ENCODE data around the gene ZNF837.

ZNF837 gene

GRCh38 chr19:58396691-58397532, 16.1 kb upstream of the ZNF837 start:
- POLR2A ChIA-PET, result interaction anchor here (1.6 kb wide), 1 partner anchor 11 kb away, joined by 4 read pairs; the partner anchor contains the start of gene ZNF584
- H3K27ac ChIP-seq (ENCODE audit: extremely low read depth, low read depth, low read length), result no peak overlapping the region
- peaks cover 3% of the 10 kb centered on the region; the same call in 1 of the 2 replicates for H3K4me1 ChIP-seq (ENCODE audit: control insufficient read depth, insufficient read depth, low read length)
- TF ChIP-seq GLIS2 (tag by site-specific recombination; IDR thresholded peaks at IDR 0.05) (peak; percentile 38), BCL11B (tag by site-specific recombination; IDR thresholded peaks at IDR 0.05; ENCODE audit: low read depth) (0 out of 2 replicates have a peak, but pooled peaks have one; percentile 16), ZIC2 (tag by site-specific recombination; IDR thresholded peaks at IDR 0.05) (peak; percentile 56), SP2 (tag by site-specific recombination; IDR thresholded peaks at IDR 0.05) (no peak), ZNF48 (tag by site-specific recombination; IDR thresholded peaks at IDR 0.05) (no peak), GLIS1 (tag by site-specific recombination; IDR thresholded peaks at IDR 0.05) (peak; percentile 90)
- no peak overlapping the region for H3K4me3 ChIP-seq (ENCODE audit: low read depth, low read length)
- no peaks in the 10 kb centered on the region for H3K9me3 ChIP-seq (ENCODE audit: control insufficient read depth, insufficient read depth, low read depth, low read length)
- H3K36me3 ChIP-seq (ENCODE audit: control insufficient read depth in 2 of 2, insufficient read depth in 1 of 2, low read length in 2 of 2), result peaks cover 27 to 42% of the 10 kb centered on the region in 2 experiments
- CTCF ChIA-PET, result no interaction called here

GRCh38 chr19:58395979-58396627, 15.3 kb upstream of the ZNF837 start:
- Histone ChIP-seq H3K36me3 (ENCODE audit: control insufficient read depth in 2 of 2, insufficient read depth in 1 of 2, low read length in 2 of 2) (peaks cover 35 to 50% of the 10 kb centered on the region in 2 experiments), H3K4me3 (ENCODE audit: low read depth, low read length) (no peak overlapping the region), H3K9me3 (ENCODE audit: control insufficient read depth, insufficient read depth, low read depth, low read length) (no peaks in the 10 kb centered on the region), H3K4me1 (ENCODE audit: control insufficient read depth, insufficient read depth, low read length) (peaks cover 3% of the 10 kb centered on the region; the same call in 1 of the 2 replicates), H3K27ac (ENCODE audit: extremely low read depth, low read depth, low read length) (no peak overlapping the region)
- peak; percentile 62; the same call in 1 of the 2 replicates for TF ChIP-seq ZNF513 (tag by site-specific recombination; IDR thresholded peaks at IDR 0.05)
- 0 out of 2 replicates have a peak, but pooled peaks have one; percentile 49 for TF ChIP-seq BCL11B (tag by site-specific recombination; IDR thresholded peaks at IDR 0.05; ENCODE audit: low read depth)
- peak; percentile 25; the same call in 1 of the 2 replicates for TF ChIP-seq ZBTB10 (tag by site-specific recombination; IDR thresholded peaks at IDR 0.05)
- TF ChIP-seq ZBTB48 (tag by site-specific recombination; IDR thresholded peaks at IDR 0.05), result peak; percentile 98
- no peak for TF ChIP-seq ZNF664 (tag by site-specific recombination; IDR thresholded peaks at IDR 0.05)
- no peak for TF ChIP-seq ZNF548 (tag by site-specific recombination; IDR thresholded peaks at IDR 0.05)
- peak; percentile 5; the same call in 1 of the 2 replicates for TF ChIP-seq IKZF3 (tag by site-specific recombination; IDR thresholded peaks at IDR 0.05)
- peak; percentile 47; the same call in 1 of the 2 replicates for TF ChIP-seq ZNF600 (tag by site-specific recombination; IDR thresholded peaks at IDR 0.05)
- CTCF ChIA-PET, result no interaction called here
- POLR2A ChIA-PET, result interaction anchor here (2.1 kb wide), 1 partner anchor 12 kb away, joined by 7 read pairs; the partner anchor contains the start of gene ZNF584

GRCh38 chr19:58395220-58395978, 14.6 kb upstream of the ZNF837 start, which contains the start of gene RNF225:
TSS of gene RNF225 (plus strand) at chr19:58395656. CDS start at chr19:58396090, 434 bp downstream.
- Histone ChIP-seq H3K4me3 (ENCODE audit: low read depth, low read length) (no peak within 1 kb of the TSS), H3K9me3 (ENCODE audit: control insufficient read depth, insufficient read depth, low read depth, low read length) (no peaks in the 10 kb centered on the region), H3K36me3 (ENCODE audit: control insufficient read depth in 2 of 2, insufficient read depth in 1 of 2, low read length in 2 of 2) (peaks cover 42 to 57% of the 10 kb centered on the region in 2 experiments), H3K4me1 (ENCODE audit: control insufficient read depth, insufficient read depth, low read length) (no peaks in the 10 kb centered on the region), H3K27ac (ENCODE audit: extremely low read depth, low read depth, low read length) (no peak within 1 kb of the TSS)
- ChIA-PET POLR2A (interaction anchor here (1.1 to 2.1 kb wide), 4 partner anchors 13 to 126 kb away, joined by 3 to 7 read pairs (median 4); partner anchors contain the start of genes ZNF497 and ZNF584), CTCF (interaction anchor here (0.5 to 0.6 kb wide), 2 partner anchors 74 to 185 kb away, joined by 3 read pairs; no protein-coding TSS in a partner anchor)
- no peak for TF ChIP-seq ZNF221 (tag by site-specific recombination; IDR thresholded peaks at IDR 0.05; ENCODE audit: borderline replicate concordance)
- no peak for TF ChIP-seq ZNF18 (tag by site-specific recombination; IDR thresholded peaks at IDR 0.05)
- TF ChIP-seq HOXC10 (CRISPR knock-in tag; IDR thresholded peaks at IDR 0.05), result 0 out of 2 replicates have a peak, but pooled peaks have one; percentile 32
- TF ChIP-seq GLIS2 (tag by site-specific recombination; IDR thresholded peaks at IDR 0.05), result peak; percentile 67
- TF ChIP-seq IKZF3 (tag by site-specific recombination; IDR thresholded peaks at IDR 0.05), result 0 out of 2 replicates have a peak, but pooled peaks have one; percentile 45
- no peak for TF ChIP-seq ZNF24 (tag by site-specific recombination; IDR thresholded peaks at IDR 0.05)
- no peak for TF ChIP-seq ZNF2 (tag by site-specific recombination; IDR thresholded peaks at IDR 0.05)
- no peak for TF ChIP-seq ZNF670 (tag by site-specific recombination; IDR thresholded peaks at IDR 0.05; ENCODE audit: low read depth)
- peak; percentile 75; the same call in 1 of the 2 replicates for TF ChIP-seq ZFP69B (tag by site-specific recombination; IDR thresholded peaks at IDR 0.05)
- TF ChIP-seq ZNF501 (tag by site-specific recombination; IDR thresholded peaks at IDR 0.05), result no peak; the same call in 1 of the 2 replicates

Measured in HEK293 (cell line).